ENCODE data around the gene HSBP1L1. TPM values are rescaled to one million over a fixed set of nuclear protein-coding genes. Genes with fewer than 3 reads are reported as not detected.

The HSBP1L1 gene
- total RNA-seq, 1 donor, result 2.5 TPM

- TF ChIP-seq, protein P1, sequence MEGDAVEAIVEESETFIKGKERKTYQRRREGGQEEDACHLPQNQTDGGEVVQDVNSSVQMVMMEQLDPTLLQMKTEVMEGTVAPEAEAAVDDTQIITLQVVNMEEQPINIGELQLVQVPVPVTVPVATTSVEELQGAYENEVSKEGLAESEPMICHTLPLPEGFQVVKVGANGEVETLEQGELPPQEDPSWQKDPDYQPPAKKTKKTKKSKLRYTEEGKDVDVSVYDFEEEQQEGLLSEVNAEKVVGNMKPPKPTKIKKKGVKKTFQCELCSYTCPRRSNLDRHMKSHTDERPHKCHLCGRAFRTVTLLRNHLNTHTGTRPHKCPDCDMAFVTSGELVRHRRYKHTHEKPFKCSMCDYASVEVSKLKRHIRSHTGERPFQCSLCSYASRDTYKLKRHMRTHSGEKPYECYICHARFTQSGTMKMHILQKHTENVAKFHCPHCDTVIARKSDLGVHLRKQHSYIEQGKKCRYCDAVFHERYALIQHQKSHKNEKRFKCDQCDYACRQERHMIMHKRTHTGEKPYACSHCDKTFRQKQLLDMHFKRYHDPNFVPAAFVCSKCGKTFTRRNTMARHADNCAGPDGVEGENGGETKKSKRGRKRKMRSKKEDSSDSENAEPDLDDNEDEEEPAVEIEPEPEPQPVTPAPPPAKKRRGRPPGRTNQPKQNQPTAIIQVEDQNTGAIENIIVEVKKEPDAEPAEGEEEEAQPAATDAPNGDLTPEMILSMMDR (IDR thresholded peaks at IDR 0.05; ENCODE audit: insufficient read depth, low read length), result no peak
- DNase-seq (ENCODE audit: low read depth), result no peak
- no peak overlapping the region for H3K4me3 ChIP-seq (ENCODE audit: low read depth, low read length)
Measured at GRCh38 chr18:79944126-79944731, 20.2 kb upstream of the HSBP1L1 start.

DNA sequence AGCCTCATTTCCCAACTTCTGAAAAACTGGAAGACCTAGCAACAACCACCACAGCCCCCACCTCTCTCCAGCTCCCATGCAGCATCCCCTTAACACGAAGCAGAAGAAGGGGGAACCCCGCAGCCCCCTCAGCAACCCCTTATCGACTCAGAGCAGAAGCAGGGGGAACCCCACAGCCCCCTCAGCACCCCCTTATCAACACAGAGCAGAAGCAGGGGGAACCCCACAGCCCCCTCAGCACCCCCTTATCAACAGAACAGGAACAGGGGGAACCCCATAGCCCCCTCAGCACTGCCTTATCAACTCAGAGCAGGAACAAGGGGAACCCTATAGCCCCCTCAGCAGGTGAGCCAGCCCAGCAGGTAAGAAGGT is 19.7 kb upstream of the HSBP1L1 start:
- TF ChIP-seq, protein P1 (IDR thresholded peaks at IDR 0.05; ENCODE audit: insufficient read depth, low read length), result no peak
- DNase-seq (ENCODE audit: low read depth), result no peak

DNA sequence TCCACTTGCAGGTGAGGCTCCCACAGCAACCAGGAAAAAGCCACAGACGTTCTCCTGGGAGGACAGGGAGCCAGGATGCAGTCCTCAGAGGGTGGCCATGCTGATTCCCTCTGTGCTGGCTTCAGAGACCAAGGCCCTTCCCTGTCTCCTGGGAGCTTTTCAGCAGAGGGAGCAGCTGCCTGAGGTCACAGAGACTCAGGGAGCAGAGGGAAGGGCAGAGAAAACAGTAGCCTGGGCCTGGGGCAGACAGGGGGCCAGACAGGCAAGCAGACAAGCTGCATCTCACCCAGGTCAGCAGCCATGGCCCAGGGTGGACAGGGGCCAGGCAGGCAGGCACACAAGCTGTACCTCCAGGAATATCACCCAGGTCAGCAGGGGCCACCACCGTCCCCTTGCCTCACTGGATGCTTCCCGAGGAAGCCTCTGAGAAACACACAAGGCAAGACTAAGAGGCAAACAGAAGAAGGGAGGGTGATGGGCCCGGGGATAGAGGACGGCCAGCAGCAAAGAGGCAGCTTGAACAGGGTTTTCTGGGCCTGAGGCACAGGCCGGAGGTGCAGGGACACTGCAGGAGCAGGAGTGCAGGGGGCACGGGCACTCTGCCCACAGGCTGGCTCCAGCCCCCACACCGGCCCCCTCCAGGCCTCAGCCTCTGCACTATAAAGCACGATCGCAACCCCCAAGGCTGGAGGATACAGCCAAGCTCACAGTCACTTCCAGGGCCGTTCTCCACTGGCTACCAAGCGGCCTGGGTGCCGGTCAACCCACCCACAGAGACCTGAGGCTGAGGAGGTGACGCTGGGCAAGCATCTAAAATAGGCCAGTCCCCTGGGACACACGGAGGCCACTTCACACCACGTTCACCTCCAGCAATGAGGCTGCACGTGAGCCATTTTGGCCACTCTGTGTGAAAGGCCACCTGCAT is 19.1 kb upstream of the HSBP1L1 start:
- TF ChIP-seq, protein P1 (IDR thresholded peaks at IDR 0.05; ENCODE audit: insufficient read depth, low read length), result no peak
- no peak overlapping the region for H3K4me3 ChIP-seq (ENCODE audit: low read depth, low read length)
- no peak for DNase-seq (ENCODE audit: low read depth)

More for the DNA sequence above, 19.7 kb upstream of the HSBP1L1 start:
- H3K4me3 ChIP-seq (ENCODE audit: low read depth, low read length), result no peak overlapping the region

DNA sequence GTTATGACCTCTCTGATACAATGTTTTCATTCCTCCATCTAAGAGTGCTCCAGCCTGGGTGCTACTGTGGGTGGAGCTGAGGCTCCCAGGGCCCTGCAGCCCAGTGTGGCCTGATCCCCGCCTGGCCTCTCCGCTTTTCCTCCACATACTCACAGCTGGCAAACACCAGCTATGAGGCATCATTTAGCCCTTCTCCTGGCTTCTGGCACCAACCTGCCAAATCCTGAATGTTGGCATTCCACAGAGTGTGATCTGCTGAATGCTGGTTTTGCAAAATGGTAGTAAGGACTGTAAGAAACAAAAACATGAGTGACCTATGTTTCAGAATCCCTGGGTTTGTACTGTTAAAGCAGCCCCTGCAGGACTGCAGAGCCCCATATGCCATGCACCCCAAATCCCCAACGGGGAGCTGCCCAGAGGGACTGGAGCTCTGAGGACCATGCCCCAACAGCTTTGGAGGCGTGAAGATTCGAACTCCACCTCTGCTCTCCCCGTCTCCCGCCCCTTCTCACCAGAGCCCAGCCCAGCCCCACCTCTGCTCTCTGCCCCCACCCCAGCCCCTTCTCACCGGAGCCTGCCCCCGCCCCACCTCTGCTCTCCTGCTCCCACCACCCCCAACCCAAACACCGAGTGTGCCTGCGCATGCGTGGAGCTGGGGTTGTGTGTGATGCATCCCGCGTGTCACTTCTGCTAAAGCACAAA is 17.2 kb upstream of the HSBP1L1 start:
- DNase-seq (ENCODE audit: low read depth), result peak; percentile 43
- H3K4me3 ChIP-seq (ENCODE audit: low read depth, low read length), result no peak overlapping the region
- TF ChIP-seq, protein P1 (IDR thresholded peaks at IDR 0.05; ENCODE audit: insufficient read depth, low read length), result no peak

GRCh38 chr18:79947881-79948610 is 16.4 kb upstream of the HSBP1L1 start:
- no peak for DNase-seq (ENCODE audit: low read depth)
- TF ChIP-seq, protein P1 (IDR thresholded peaks at IDR 0.05; ENCODE audit: insufficient read depth, low read length), result no peak
- H3K4me3 ChIP-seq (ENCODE audit: low read depth, low read length), result no peak overlapping the region

- TF ChIP-seq, protein P1 (IDR thresholded peaks at IDR 0.05; ENCODE audit: insufficient read depth, low read length), result no peak
- H3K4me3 ChIP-seq (ENCODE audit: low read depth, low read length), result no peak overlapping the region
- DNase-seq (ENCODE audit: low read depth), result no peak
Measured at GRCh38 chr18:79948719-79949411, 15.6 kb upstream of the HSBP1L1 start.
